DOHH2 (cell line): Measurements from ENCODE around the gene RHOC.

ENCODE experiments used
- H3F3A ChIP-seq: fragments of 200-600 bp; sonication (generic), shearing (Covaris generic); 2 replicates; pipeline ENCODE4 v1.6.0; 2016; ENCODE audit warnings: antibody characterized with exemption, mild to moderate bottlenecking; ENCODE audit not compliant: control insufficient read depth, insufficient read depth
- H3K27ac ChIP-seq: fragments of 200-600 bp; sonication (generic); 2 replicates; pipeline ENCODE4 v1.5.1; 2014; ENCODE audit warnings: low read depth, mild to moderate bottlenecking, low read length, moderate library complexity
- H3K27me3 ChIP-seq: fragments of 200-600 bp; sonication (generic); 2 replicates; pipeline ENCODE4 v1.6.1; 2014; ENCODE audit warnings: mild to moderate bottlenecking, low read length, mixed read lengths; ENCODE audit not compliant: control insufficient read depth
- H3K36me3 ChIP-seq: fragments of 200-600 bp; sonication (generic); 2 replicates; pipeline ENCODE4 v1.6.1; 2014; ENCODE audit warnings: mild to moderate bottlenecking, low read length, moderate library complexity, mixed read lengths; ENCODE audit not compliant: control insufficient read depth
- H3K4me1 ChIP-seq: fragments of 200-600 bp; sonication (generic); 2 replicates; pipeline ENCODE4 v1.6.1; 2014; ENCODE audit warnings: mild to moderate bottlenecking, low read length, mixed read lengths; ENCODE audit not compliant: control insufficient read depth
- H3K4me2 ChIP-seq: fragments of 200-600 bp; sonication (generic); 2 replicates; pipeline ENCODE4 v1.6.0; 2014; ENCODE audit warnings: mild to moderate bottlenecking, low read length, moderate library complexity
- H3K4me3 ChIP-seq: fragments of 200-600 bp; sonication (generic); 2 replicates; pipeline ENCODE4 v1.5.1; 2014; ENCODE audit warnings: mild to moderate bottlenecking, low read length, mixed read lengths
- H3K79me2 ChIP-seq: fragments of 200-600 bp; sonication (generic); 2 replicates; pipeline ENCODE4 v1.6.1; 2014; ENCODE audit warnings: mild to moderate bottlenecking, low read length, mixed read lengths; ENCODE audit not compliant: control insufficient read depth
- H3K9me2 ChIP-seq: fragments of 200-600 bp; sonication (generic); replicated peaks from 2 replicates; pipeline ENCODE4 v1.6.1; 2014; ENCODE audit warnings: mild to moderate bottlenecking, low read length, mixed read lengths; ENCODE audit not compliant: control insufficient read depth
- H3K9me3 ChIP-seq: fragments of 200-600 bp; sonication (generic); 2 replicates; pipeline ENCODE4 v1.6.1; 2014; ENCODE audit warnings: antibody characterized with exemption, low read length, mixed read lengths; ENCODE audit not compliant: control insufficient read depth, insufficient read depth
- H4K20me1 ChIP-seq: fragments of 200-600 bp; sonication (generic); 2 replicates; pipeline ENCODE4 v1.6.0; 2014; ENCODE audit warnings: low read depth, mild to moderate bottlenecking, antibody characterized with exemption, low read length, moderate library complexity; ENCODE audit not compliant: control insufficient read depth, insufficient read depth
- EZH2phosphoT487 ChIP-seq: fragments of 200-600 bp; sonication (generic); IDR thresholded peaks from 2 replicates; pipeline ENCODE4 v1.6.1; 2017; ENCODE audit warnings: borderline replicate concordance, mild to moderate bottlenecking, antibody characterized with exemption, low read length, moderate library complexity, mixed read lengths
- TF ChIP-seq, protein P1 (sequence below): fragments of 200-600 bp; sonication (generic); IDR thresholded peaks from one replicate; pipeline ENCODE4 v1.5.1; 2014; ENCODE audit warnings: antibody characterized with exemption, mild to moderate bottlenecking, low read depth, low read length; ENCODE audit not compliant: poor library complexity, severe bottlenecking

The RHOC gene

GRCh38 chr1:112716133-112716720 lies 9.3 kb upstream of the RHOC start:
- H3K9me2 ChIP-seq = no peaks in the 10 kb centered on the region
- H3K36me3 ChIP-seq = no peaks in the 10 kb centered on the region
- TF ChIP-seq EZH2phosphoT487 = no peak
- TF ChIP-seq, protein P1, sequence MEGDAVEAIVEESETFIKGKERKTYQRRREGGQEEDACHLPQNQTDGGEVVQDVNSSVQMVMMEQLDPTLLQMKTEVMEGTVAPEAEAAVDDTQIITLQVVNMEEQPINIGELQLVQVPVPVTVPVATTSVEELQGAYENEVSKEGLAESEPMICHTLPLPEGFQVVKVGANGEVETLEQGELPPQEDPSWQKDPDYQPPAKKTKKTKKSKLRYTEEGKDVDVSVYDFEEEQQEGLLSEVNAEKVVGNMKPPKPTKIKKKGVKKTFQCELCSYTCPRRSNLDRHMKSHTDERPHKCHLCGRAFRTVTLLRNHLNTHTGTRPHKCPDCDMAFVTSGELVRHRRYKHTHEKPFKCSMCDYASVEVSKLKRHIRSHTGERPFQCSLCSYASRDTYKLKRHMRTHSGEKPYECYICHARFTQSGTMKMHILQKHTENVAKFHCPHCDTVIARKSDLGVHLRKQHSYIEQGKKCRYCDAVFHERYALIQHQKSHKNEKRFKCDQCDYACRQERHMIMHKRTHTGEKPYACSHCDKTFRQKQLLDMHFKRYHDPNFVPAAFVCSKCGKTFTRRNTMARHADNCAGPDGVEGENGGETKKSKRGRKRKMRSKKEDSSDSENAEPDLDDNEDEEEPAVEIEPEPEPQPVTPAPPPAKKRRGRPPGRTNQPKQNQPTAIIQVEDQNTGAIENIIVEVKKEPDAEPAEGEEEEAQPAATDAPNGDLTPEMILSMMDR = peak; percentile 98
- peak overlapping the region; percentile 92 for H3K4me2 ChIP-seq
- peaks cover 23% of the 10 kb centered on the region for H3K27me3 ChIP-seq
- H3K4me1 ChIP-seq = peaks cover 43% of the 10 kb centered on the region
- H3F3A ChIP-seq = 0 out of 2 replicates have a peak, but pooled peaks cover 2% of the 10 kb centered on the region
- no peaks in the 10 kb centered on the region for H3K9me3 ChIP-seq
- no peaks in the 10 kb centered on the region for H3K79me2 ChIP-seq
- H3K4me3 ChIP-seq = peak overlapping the region; percentile 74
- 0 out of 2 replicates have a peak, but pooled peaks cover 4% of the 10 kb centered on the region for H4K20me1 ChIP-seq
- H3K27ac ChIP-seq = no peak overlapping the region

DNA sequence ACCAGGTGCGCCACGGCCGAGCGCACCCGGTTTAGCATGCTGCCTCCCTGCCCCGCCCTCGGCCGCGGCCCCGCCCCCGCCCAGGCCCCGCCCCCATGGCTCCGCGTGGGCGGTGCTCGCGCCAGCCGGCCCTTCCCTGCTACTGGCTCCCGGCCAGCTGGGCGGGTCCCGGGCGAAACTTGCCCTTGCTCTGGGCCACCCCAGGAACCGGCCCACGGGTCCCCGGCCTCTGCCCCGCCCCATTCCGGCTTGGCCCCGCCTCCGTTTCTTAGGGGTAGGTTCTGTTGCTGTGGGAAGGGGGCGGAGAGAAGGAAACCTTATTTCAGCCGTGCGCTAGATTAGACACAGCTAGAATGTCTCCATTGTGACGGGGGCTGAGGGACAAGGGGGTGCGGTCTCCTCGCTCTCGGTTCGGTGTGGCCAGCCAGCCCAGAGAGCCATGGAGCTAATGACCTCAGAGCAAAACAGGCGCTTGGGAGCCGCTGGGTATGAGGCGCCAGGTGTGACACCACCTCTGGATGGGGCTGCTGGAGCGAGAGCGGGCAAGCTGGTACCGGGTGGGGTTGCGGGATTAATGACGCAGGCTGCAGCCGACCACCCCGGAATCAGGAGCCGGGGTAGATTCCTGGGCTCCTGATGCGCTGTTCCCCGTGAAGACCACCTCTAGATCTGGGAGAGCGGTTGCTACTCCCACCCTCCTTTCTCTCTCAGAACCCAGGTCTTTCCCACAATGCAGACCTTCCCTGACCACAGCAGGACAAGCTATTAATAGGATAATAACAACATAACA lies 8.5 kb upstream of the RHOC start, which contains the start of gene PPM1J:
PPM1J (minus strand) TSS at position 69 of the 790 bp plus-strand sequence; CDS start at position 38, 31 bp downstream.
- H3K36me3 ChIP-seq = no peaks in the 10 kb centered on the region
- H3K9me3 ChIP-seq = no peaks in the 10 kb centered on the region
- no peaks in the 10 kb centered on the region for H3K9me2 ChIP-seq
- peak within 1 kb of the TSS; percentile 92 for H3K4me2 ChIP-seq
- H3K79me2 ChIP-seq = no peaks in the 10 kb centered on the region
- H3F3A ChIP-seq = 0 out of 2 replicates have a peak, but pooled peaks cover 2% of the 10 kb centered on the region
- H3K27ac ChIP-seq = no peak within 1 kb of the TSS
- H3K4me3 ChIP-seq = peak within 1 kb of the TSS; percentile 75
- 0 out of 2 replicates have a peak, but pooled peaks cover 4% of the 10 kb centered on the region for H4K20me1 ChIP-seq
- TF ChIP-seq, protein P1 = no peak
- no peak for TF ChIP-seq EZH2phosphoT487
- peaks cover 43% of the 10 kb centered on the region for H3K4me1 ChIP-seq
- H3K27me3 ChIP-seq = peaks cover 23% of the 10 kb centered on the region

- Histone ChIP-seq H3K36me3 (no peaks in the 10 kb centered on the region), H3K27ac (no peak overlapping the region), H3K9me3 (no peaks in the 10 kb centered on the region), H3K4me2 (peak overlapping the region; percentile 92), H3K4me1 (peaks cover 43% of the 10 kb centered on the region), H4K20me1 (0 out of 2 replicates have a peak, but pooled peaks cover 4% of the 10 kb centered on the region), H3F3A (0 out of 2 replicates have a peak, but pooled peaks cover 2% of the 10 kb centered on the region), H3K9me2 (no peaks in the 10 kb centered on the region), H3K79me2 (no peaks in the 10 kb centered on the region), H3K4me3 (peak overlapping the region; percentile 75), H3K27me3 (peaks cover 19% of the 10 kb centered on the region)
- TF ChIP-seq EZH2phosphoT487 = no peak
- TF ChIP-seq, protein P1 = peak; percentile 19
Measured at GRCh38 chr1:112714313-112715263, 7.7 kb upstream of the RHOC start.
